GM19324 (cell line): ENCODE results near the gene PCP2.
A peak's percentile ranks its signal among the peaks of the same experiment; 100 is the strongest.

ENCODE experiments used
- ATAC-seq: cut with Tn5 transposase; IDR thresholded peaks from one replicate; pipeline ENCODE4 v1.9.1; 2021; ENCODE audit warnings: mild to moderate bottlenecking, moderate library complexity; ENCODE audit not compliant: unreplicated experiment, low FRiP score

Gene PCP2

GRCh38 chr19:7633698-7634097 is at the start of gene PCP2:
Gene PCP2 (minus strand): TSS chr19:7633719. CDS start chr19:7633457, 262 bp downstream.
- ATAC-seq: no peak

- ATAC-seq: no peak
Observed at GRCh38 chr19:7682175-7682855, 48.8 kb upstream of the PCP2 start.

GRCh38 chr19:7681340-7682174 is 48.0 kb upstream of the PCP2 start:
- ATAC-seq: no peak

GRCh38 chr19:7680606-7681339 is 47.3 kb upstream of the PCP2 start, which contains the start of gene TRAPPC5:
Gene TRAPPC5 (plus strand): TSS chr19:7680833. CDS start chr19:7682254, 1,421 bp downstream.
- peak; percentile 54 for ATAC-seq

GRCh38 chr19:7679771-7680605 is 46.5 kb upstream of the PCP2 start:
- no peak for ATAC-seq

- no peak for ATAC-seq
Observed at GRCh38 chr19:7678971-7679751, 45.6 kb upstream of the PCP2 start.

GRCh38 chr19:7677669-7678311 is 44.3 kb upstream of the PCP2 start:
- ATAC-seq: no peak

GRCh38 chr19:7676854-7677253 is 43.3 kb upstream of the PCP2 start, which contains the start of gene MCEMP1:
Gene MCEMP1 (plus strand): TSS chr19:7677090. CDS start chr19:7677121, 31 bp downstream.
- no peak for ATAC-seq

GRCh38 chr19:7676376-7676775 is 42.9 kb upstream of the PCP2 start:
- ATAC-seq: no peak

- no peak for ATAC-seq
Observed at GRCh38 chr19:7674010-7675005, 40.8 kb upstream of the PCP2 start.

GRCh38 chr19:7672522-7672921 is 39.0 kb upstream of the PCP2 start:
- no peak for ATAC-seq

GRCh38 chr19:7670790-7671189 is 37.3 kb upstream of the PCP2 start:
- no peak for ATAC-seq

GRCh38 chr19:7670150-7670783 is 36.7 kb upstream of the PCP2 start:
- no peak for ATAC-seq

- ATAC-seq: no peak
Observed at GRCh38 chr19:7669641-7670040, 36.1 kb upstream of the PCP2 start.

GRCh38 chr19:7668842-7669241 is 35.3 kb upstream of the PCP2 start, which contains the start of gene RETN:
Gene RETN (plus strand): TSS chr19:7669049. CDS start chr19:7669327, 278 bp downstream.
- ATAC-seq: no peak

GRCh38 chr19:7665076-7665475 is 31.6 kb upstream of the PCP2 start:
- no peak for ATAC-seq

GRCh38 chr19:7663706-7664105 is 30.2 kb upstream of the PCP2 start:
- no peak for ATAC-seq
